DMS79 (cell line): Measurements from ENCODE around the gene HAUS7.

ENCODE experiments used
- DNase-seq: peaks from one replicate; lab custom pipeline; 2025; lab: John Stamatoyannopoulos, UW

The HAUS7 gene

GRCh38 chrX:153476666-153477363 lies 6.4 kb upstream of the HAUS7 start:
- no peak for DNase-seq

DNA sequence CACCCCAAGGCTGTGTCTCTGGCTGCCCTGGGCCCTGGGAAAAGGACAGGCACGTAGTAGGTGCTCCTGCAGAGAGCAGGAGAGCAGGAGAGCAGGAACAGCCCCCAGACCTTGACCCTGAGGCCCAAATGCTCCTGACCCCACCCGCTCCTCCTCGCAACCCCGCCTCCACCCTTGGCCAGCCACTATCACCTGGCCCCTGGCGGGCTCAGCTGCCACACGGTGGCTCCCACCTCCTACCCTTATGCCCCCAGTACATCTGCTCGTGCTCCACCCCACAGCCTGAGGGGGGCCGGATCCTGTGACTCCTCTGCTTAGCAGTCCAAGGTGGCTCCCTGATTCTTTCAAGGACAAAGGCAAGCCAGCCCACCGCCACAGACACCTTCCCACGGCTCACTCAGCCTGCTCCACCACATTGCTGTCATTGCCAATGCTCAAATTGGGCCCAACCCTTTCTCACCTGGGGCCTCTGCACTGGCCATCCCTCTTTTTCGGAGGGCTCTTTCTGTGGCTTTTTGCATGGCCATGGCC lies 5.4 kb upstream of the HAUS7 start:
- DNase-seq, result no peak

DNA sequence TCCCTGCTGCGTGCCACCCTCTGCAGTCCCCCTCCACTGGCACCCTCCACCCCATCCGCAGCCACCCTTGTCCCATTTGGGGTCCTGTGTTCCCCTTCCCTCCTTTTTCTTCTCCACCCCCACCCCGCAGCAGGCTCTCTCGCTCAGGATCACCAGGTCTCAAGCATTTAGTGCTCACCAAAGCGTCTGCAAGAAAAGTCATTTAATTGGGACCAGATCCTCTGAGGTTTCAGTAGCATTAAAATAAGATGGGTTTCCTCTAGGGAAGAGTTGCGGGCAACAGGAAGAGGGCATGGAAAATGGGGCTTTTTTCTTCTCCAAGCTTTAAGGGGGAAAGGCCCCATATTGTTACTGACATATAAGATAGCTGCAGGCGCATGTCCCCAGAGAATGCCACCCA lies 4.9 kb upstream of the HAUS7 start:
- no peak for DNase-seq

DNA sequence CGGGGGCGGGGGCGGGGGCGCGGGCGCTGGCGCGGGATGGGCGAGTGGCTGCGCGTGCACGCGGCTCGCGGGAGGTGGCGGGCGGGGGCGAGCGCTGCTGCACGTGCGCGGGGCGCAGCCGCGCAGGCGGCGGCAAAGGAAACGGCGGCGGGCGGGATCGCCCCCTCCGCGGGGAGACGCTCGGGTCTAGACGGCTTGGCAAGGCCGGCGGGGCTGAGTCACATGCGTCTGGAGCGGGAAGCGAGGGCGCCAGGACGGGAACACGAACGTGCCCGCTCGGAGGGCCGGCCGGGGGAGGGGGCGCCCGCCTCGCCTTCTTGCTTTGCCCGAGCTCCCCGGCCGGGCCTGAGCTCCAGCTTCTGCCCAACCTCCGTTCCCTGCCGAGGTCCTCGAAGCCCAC lies 4.3 kb upstream of the HAUS7 start:
- no peak for DNase-seq

- no peak for DNase-seq
Measured at GRCh38 chrX:153474266-153474665, 3.9 kb upstream of the HAUS7 start.

DNA sequence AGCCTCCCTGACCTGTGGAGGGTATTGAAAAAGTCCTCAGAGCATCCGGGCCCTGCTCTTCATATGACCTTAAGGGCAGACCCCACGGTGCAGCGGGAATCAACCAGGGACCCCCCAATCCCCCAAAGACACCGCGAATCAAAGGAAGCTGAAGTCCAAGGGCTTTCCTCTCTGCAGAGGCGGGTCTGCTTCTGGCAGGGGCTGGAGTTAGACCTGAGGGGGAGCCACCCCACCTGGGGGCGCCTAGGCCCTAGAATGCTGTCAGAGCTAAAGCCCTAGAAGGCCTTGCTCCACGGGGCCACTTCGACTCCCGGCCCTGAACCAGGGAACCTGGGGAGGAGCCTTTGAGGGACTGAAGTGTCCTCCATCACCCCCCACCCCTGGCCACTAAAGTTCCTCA lies 2.8 kb upstream of the HAUS7 start:
- DNase-seq, result no peak

GRCh38 chrX:153471663-153472280 lies 1.4 kb upstream of the HAUS7 start:
- no peak for DNase-seq

DNA sequence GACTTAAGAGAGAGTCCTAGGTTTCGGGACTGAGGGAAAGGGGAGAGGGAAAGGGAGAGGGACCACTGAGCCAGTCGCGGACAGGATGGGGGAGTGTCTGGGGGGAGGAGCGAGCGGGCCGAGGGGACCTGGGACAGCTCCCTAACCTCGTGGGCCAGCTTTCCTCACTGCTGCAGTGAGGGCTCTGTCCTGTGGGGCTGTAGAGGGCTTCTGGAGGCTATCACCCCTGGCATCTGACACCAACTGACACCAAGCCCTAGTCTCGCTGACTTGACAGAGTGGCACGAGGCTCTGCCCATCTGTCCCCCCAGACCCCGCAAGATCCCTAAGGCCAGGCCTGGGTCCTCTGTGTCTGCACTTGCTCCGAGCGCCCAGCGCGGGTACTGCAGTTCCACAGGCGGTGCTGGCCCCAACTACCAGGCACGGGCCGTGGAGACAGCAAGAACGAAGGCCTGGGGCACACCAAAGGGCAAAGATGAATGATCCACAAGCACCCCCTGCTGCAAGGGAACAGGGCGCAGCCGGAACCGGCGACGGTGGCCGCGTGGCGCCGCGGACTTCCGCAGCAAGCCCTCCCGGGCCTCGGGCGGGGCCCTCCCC lies 465 bp downstream of the HAUS7 start:
- DNase-seq, result no peak

- no peak for DNase-seq
Measured at GRCh38 chrX:153468008-153468580, 2.3 kb downstream of the HAUS7 start.

DNA sequence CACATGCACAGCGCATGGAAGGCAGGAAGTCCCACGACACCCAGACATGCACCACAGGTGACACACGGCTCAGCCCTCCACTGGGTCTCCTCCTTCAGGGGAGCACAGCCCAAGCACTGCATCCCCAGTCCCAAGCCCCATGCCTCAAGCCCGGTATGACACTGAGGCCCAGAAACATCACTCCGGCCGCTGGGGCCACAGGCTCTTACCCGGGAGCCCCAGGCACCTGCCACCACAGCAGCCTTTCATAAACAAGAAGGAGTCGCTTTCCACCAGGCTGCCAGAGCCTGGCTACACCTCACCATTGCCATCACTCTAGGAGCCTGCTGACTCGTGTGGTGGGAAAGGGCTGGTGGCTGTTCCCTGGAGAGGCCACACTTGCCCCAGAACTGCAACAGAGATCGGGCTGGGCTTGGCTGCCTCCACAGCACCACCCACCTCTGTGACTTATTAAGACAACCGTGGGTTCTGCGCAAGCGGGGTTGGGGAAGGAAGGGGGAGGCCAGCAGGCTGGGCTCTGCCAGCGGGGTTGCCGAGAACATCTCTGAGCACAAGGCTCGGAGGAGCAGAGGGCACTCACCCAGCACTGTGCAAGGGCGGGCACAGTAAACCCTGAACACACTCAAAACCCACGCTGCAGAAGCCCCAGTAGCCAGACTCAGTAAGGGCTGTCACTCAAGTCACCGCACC lies 4.5 kb downstream of the HAUS7 start:
- DNase-seq, result no peak

DNA sequence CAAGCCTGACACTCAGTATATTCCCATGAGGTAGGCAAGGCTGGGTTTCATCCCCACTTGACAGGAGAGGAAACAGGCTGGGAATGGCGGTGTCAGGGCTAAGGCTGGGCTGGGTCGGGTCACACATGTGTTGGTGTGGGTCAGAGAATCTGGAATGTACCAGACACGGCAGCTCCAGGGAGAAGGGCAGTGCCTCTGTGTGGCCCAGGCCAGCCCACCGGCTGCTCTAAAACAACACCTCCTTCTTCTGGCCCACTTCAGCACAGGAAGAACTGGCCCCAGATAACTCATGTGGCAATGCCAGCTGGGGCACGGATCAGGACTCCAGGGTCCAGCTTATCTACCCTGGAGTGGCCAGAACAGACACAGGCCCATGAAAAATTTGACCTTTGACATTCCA lies 6.3 kb downstream of the HAUS7 start:
- DNase-seq, result no peak

- no peak for DNase-seq
Measured at GRCh38 chrX:153463556-153463955, 6.8 kb downstream of the HAUS7 start.

GRCh38 chrX:153463031-153463430 lies 7.3 kb downstream of the HAUS7 start:
- DNase-seq, result no peak

DNA sequence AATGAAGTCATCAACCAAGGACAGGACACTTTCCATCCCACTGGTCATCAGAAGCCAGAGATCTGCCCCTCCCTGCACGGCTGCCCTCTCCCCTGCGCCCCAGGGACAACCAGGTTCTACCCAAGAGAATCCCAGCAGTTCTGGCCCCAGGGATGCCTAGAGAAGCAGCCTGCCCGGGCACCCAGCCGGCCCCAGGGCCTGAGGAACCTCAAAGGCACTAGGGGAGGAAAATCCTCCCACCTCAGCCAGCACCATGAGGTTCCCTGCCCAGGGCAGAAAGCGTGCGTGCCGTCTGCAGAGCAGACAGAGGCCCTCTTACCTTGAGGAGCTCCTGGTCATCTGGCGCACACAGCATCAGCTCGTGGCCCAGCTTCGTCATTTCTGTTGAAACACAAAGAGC lies 8.1 kb downstream of the HAUS7 start:
- DNase-seq, result no peak

GRCh38 chrX:153460826-153461225 lies 9.6 kb downstream of the HAUS7 start:
- no peak for DNase-seq

DNA sequence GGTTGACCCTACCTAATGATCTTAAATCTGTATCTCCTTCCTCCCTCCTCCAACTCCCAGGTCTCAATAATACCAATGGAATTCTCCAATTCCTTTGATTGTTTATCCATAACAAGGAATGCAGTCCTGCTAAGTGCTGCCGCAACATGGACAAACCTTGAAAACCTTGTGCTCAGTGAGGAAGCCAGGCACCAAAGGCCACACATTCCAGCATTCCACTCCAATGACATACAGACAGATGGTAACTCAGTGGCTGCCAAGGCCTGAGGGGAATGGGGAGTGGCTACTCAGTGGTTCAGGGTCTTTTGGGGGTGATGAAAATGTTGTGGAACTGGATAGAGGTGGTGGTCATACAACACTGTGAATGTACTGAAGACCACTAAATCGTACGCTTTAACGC lies 10.4 kb downstream of the HAUS7 start:
- no peak for DNase-seq

- DNase-seq, result no peak
Measured at GRCh38 chrX:153458476-153458875, 11.9 kb downstream of the HAUS7 start.

DNA sequence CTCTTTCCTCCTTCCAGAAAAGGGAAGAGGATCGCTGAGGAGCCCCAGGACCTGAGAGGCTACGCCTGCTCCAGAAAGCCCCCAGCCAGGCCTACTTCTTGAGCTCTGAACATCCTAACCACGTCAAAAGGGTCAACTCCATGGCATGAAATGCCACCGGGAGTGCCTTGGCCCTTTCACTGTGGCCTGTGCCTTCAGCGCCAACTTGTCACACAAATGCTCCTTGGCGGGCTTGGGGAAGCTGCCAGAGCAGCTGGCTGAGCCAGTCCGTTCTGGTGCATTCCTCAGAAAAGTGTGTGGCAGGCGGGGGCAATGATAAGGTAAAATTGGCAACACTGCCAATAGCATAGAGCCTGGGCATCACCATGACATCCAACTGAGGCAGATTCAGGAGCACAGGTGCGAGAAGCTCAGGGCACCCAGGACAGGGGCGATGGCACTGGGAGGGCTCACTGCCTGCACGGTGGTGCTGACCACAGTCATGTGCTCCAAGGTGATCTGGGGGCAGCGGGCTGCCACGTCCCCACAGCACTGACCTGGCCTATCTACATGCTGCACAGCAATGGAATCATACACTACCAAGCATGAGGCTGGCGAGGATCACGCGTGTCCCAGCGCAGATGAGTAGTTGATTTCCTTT lies 12.4 kb downstream of the HAUS7 start:
- DNase-seq, result no peak

- no peak for DNase-seq
Measured at GRCh38 chrX:153457136-153457825, 13.1 kb downstream of the HAUS7 start.

- DNase-seq, result no peak
Measured at GRCh38 chrX:153456704-153457103, 13.7 kb downstream of the HAUS7 start.

DNA sequence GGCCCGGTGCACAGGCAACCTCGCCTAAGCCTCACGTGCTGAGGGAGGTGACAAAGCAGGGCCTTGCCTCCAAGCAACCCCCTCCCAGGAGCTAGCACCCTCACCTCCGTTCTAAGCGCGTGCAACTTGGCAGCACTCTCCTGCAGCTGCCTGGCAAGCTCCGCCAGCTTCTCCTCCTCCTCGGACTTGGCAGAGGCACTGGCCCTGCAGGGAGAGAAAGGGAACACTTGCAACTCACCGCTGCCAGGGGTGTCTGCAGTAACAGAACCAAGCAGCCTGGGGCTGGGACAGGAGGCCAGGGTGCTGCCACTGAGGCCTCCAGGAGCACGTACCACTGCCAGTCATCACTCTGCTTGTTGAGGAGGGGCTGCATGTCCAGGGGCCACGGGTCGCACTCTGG lies 14.2 kb downstream of the HAUS7 start:
- no peak for DNase-seq
